ENCODE measurements around the gene CASP8. TPM values are rescaled to one million over a fixed set of nuclear protein-coding genes. Genes with fewer than 3 reads are reported as not detected.

Gene CASP8
- total RNA-seq, 1 donor: 23.2 TPM

DNA sequence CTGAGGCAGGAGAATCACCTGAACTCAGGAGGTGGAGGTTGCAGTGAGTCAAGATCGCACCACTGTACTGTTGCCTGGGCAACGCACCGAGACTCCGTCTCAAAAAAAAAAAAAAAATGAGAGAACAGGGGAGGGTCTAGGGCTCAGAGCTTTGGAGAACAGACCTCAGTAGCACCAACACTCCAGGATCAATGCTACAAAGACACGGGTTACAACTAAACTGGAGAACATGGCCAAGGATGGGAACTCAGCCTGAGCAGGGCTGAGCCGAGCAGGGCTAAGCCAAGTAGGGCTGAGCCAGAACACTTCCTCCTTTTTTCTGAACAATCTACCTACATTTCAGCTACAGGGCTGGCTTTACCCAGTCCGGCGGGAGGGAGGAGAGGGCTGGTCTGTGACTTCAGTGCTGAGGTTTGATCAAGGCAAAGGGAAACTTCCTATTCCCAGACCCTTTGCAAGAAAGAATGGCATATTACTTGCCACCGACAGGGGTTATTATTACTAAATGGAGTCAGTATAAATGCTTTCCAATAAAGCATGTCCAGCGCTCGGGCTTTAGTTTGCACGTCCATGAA lies 2.9 kb upstream of the CASP8 start:
- TF ChIP-seq, protein P1, sequence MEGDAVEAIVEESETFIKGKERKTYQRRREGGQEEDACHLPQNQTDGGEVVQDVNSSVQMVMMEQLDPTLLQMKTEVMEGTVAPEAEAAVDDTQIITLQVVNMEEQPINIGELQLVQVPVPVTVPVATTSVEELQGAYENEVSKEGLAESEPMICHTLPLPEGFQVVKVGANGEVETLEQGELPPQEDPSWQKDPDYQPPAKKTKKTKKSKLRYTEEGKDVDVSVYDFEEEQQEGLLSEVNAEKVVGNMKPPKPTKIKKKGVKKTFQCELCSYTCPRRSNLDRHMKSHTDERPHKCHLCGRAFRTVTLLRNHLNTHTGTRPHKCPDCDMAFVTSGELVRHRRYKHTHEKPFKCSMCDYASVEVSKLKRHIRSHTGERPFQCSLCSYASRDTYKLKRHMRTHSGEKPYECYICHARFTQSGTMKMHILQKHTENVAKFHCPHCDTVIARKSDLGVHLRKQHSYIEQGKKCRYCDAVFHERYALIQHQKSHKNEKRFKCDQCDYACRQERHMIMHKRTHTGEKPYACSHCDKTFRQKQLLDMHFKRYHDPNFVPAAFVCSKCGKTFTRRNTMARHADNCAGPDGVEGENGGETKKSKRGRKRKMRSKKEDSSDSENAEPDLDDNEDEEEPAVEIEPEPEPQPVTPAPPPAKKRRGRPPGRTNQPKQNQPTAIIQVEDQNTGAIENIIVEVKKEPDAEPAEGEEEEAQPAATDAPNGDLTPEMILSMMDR (IDR thresholded peaks at IDR 0.05; ENCODE audit: extremely low read depth, low read depth, low read length): peak; percentile 8
- H3K36me3 ChIP-seq (ENCODE audit: insufficient read depth, low read length): no peaks in the 10 kb centered on the region
- H3K4me3 ChIP-seq (ENCODE audit: insufficient read depth, low read length): peak overlapping the region; percentile 85
- no peaks in the 10 kb centered on the region for H3K27me3 ChIP-seq (ENCODE audit: insufficient read depth, low read length)
- DNase-seq (ENCODE audit: insufficient read length, low spot score, missing footprints): peak; percentile 29
- H4K20me1 ChIP-seq (ENCODE audit: insufficient read depth, low read length): no peaks in the 10 kb centered on the region
- H3K27ac ChIP-seq (ENCODE audit: low read depth, low read length): peak overlapping the region; percentile 97
- no peaks in the 10 kb centered on the region for H3K9me3 ChIP-seq (ENCODE audit: low read depth, low read length)
- peaks cover 41% of the 10 kb centered on the region for H3K4me1 ChIP-seq (ENCODE audit: insufficient read depth, low read length)
- peak overlapping the region; percentile 97 for H3K4me2 ChIP-seq (ENCODE audit: insufficient read depth, low read length)
- H2AFZ ChIP-seq (ENCODE audit: low read length): peak overlapping the region; percentile 98
- H3K79me2 ChIP-seq (ENCODE audit: insufficient read depth, low read length): peaks cover 30% of the 10 kb centered on the region

DNA sequence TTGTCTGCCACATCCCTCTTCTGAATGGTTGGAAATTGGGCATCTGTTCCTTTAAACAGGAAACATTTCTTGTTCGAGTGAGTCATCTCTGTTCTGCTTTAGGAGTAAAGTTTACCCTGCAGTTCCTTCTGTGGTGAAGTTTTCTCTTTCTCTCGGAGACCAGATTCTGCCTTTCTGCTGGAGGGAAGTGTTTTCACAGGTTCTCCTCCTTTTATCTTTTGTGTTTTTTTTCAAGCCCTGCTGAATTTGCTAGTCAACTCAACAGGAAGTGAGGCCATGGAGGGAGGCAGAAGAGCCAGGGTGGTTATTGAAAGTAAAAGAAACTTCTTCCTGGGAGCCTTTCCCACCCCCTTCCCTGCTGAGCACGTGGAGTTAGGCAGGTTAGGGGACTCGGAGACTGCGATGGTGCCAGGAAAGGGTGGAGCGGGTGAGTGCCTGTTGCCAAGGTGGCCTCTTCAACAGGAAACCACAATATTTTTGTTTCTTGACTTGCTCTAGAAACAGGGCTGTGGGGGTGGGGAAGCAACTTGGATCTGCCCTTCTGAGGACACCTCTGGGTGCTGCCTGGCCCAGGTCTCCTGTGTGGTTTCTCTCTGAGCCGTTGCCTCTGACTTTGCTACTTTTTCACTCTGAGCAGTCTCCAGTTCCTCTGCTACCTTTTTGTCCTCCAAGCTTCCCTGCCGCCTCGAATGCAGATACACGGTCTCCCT lies 2.2 kb upstream of the CASP8 start:
- H2AFZ ChIP-seq (ENCODE audit: low read length): peak overlapping the region; percentile 98
- H3K27me3 ChIP-seq (ENCODE audit: insufficient read depth, low read length): no peaks in the 10 kb centered on the region
- peak overlapping the region; percentile 97 for H3K4me2 ChIP-seq (ENCODE audit: insufficient read depth, low read length)
- peak overlapping the region; percentile 97 for H3K27ac ChIP-seq (ENCODE audit: low read depth, low read length)
- peak overlapping the region; percentile 85 for H3K4me3 ChIP-seq (ENCODE audit: insufficient read depth, low read length)
- H3K36me3 ChIP-seq (ENCODE audit: insufficient read depth, low read length): no peaks in the 10 kb centered on the region
- TF ChIP-seq, protein P1 (IDR thresholded peaks at IDR 0.05; ENCODE audit: extremely low read depth, low read depth, low read length): no peak
- peaks cover 41% of the 10 kb centered on the region for H3K4me1 ChIP-seq (ENCODE audit: insufficient read depth, low read length)
- no peaks in the 10 kb centered on the region for H3K9me3 ChIP-seq (ENCODE audit: low read depth, low read length)
- peaks cover 37% of the 10 kb centered on the region for H3K79me2 ChIP-seq (ENCODE audit: insufficient read depth, low read length)
- peak; percentile 86 for DNase-seq (ENCODE audit: insufficient read length, low spot score, missing footprints)
- H4K20me1 ChIP-seq (ENCODE audit: insufficient read depth, low read length): no peaks in the 10 kb centered on the region

DNA sequence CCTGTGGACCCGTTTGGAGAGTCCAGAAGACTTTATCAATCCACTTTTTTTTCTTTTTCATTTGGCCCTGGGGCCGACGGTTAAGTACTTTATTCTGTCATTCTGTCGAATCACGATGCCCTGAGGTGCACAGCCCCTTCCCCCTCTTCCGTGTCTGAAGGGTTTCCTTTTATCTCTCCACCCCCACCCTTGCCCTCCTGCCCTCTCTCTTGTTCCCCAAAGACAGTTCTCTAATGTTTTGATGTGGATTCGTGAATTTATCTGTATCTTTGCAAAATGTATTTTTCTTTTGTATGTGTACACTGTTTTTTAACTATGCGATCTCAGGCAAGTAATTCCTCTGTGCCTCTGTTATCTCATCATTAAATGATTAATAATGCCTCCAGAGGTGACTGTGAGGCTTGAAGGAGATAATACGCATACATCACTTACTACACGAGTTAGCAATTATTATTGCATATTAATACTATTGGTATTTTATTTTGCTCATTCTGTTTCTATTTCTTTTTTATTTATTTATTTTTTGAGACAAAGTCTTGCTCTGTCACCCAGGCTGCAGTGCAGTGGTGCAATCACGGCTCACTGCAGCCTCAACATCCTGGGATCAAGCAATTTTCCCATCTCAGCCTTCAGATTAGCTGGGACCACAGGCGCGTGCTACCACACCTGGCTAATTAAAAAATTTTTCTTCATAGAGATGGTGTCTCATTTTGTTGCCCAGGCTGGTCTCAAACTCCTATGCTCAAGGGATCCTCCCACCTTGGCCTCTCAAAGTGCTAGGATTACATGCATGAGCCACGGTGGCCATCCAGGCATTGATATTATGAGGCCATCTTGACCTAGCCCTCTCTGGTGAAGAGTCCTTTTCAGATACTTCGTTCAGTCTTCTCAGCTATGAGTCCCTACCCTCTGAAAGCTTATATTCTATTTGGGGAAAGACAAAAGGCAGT lies 1.4 kb upstream of the CASP8 start:
- Histone ChIP-seq H3K79me2 (ENCODE audit: insufficient read depth, low read length) (peaks cover 45% of the 10 kb centered on the region), H3K4me2 (ENCODE audit: insufficient read depth, low read length) (peak overlapping the region; percentile 97), H2AFZ (ENCODE audit: low read length) (peak overlapping the region; percentile 98), H3K4me3 (ENCODE audit: insufficient read depth, low read length) (peak overlapping the region; percentile 85), H3K27ac (ENCODE audit: low read depth, low read length) (peak overlapping the region; percentile 97), H4K20me1 (ENCODE audit: insufficient read depth, low read length) (no peaks in the 10 kb centered on the region), H3K36me3 (ENCODE audit: insufficient read depth, low read length) (no peaks in the 10 kb centered on the region), H3K4me1 (ENCODE audit: insufficient read depth, low read length) (peaks cover 46% of the 10 kb centered on the region), H3K27me3 (ENCODE audit: insufficient read depth, low read length) (no peaks in the 10 kb centered on the region), H3K9me3 (ENCODE audit: low read depth, low read length) (no peaks in the 10 kb centered on the region)
- TF ChIP-seq, protein P1 (IDR thresholded peaks at IDR 0.05; ENCODE audit: extremely low read depth, low read depth, low read length): no peak
- peak; percentile 3 for DNase-seq (ENCODE audit: insufficient read length, low spot score, missing footprints)

Data from osteoblast (primary cell).